Stimulated activated CD8-positive, alpha-beta memory T cell treated with anti-CD3 and anti-CD28 coated beads, Interleukin-2, amount 100 ng/mL, for 48 hours (primary cell): ENCODE data around the gene GNAO1.
"Not testable (repeated sequence)": the region's sequence is repeated elsewhere in the genome, so short reads cannot be mapped to it uniquely, and the experiment has no call there.

Experiments used
- DNase-seq, 2 donors: peaks; one replicate each; pipeline ENCODE4 v3.0.0-alpha.2; 2020; ENCODE audit warnings: low read depth in 2 of 2

Gene GNAO1

DNA sequence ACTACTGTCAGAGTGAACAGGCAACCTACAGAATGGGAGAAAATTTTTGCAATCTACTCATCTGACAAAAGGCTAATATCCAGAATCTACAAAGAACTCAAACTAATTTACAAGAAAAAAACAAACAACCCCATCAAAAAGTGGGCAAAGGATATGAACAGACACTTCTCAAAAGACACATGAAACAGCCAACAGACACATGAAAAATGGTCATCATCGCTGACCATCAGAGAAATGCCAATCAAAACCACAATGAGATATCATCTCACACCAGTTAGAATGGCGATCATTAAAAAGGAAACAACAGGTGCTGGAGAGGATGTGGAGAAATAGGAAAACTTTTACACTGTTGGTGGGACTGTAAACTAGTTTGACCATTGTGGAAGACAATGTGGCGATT is 205.4 kb downstream of the GNAO1 start:
- not testable (repeated sequence) for DNase-seq

DNA sequence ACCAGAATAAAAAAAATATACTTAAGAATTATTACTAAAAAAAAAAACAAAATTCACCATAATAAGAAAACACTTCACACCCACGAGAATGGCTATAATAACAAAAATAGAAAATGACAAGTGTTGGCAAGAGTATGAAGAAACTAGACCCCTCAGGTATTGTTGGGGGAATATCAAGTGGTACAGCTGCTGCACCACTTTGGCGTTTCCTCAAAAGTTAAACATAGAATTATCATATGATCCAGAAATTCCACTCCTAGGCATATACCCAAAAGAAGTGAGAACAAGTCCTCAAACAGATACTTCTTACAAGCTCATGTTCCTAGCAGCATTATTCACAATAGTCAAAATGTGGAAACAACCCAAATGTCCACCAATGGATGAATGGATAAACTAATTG is 207.8 kb downstream of the GNAO1 start:
- no peak for DNase-seq

DNA sequence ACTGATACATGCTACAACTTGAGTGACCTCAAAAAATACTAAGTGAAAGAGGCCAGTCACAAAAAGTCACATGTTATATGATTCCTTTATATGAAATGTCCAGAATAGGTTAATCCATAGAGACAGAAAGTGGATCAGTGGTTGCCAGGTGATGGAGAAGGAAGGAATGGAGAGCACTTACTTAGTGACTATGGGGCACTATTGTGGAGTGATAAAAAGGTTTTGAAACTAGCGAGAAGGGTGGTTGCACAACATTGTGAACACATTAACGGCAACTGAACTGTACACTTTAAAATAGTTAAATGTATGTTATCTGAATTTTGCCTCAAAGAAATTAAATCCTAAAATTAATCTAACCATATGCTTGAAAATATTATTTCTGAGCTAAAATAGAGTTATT is 208.2 kb downstream of the GNAO1 start:
- no peak for DNase-seq

DNA sequence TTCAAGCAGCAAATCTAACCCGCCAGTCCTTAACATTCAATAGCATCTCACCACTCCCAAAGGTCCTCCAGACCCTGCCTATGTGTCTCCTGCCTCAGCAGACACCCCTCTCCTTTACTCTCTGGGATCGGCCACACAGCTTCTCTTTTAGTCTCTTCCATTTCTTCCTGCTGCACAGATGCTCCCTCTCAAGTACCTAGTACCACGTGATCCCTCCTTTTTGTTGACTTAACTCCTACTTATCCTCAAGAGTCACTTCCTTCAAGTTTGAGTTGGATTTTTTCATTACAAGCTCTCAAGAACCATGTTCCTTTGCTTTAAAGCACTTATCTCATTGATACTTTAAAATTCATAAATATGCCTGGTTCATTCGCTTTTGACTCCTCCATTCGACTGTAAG is 209.2 kb downstream of the GNAO1 start:
- no peak for DNase-seq

DNA sequence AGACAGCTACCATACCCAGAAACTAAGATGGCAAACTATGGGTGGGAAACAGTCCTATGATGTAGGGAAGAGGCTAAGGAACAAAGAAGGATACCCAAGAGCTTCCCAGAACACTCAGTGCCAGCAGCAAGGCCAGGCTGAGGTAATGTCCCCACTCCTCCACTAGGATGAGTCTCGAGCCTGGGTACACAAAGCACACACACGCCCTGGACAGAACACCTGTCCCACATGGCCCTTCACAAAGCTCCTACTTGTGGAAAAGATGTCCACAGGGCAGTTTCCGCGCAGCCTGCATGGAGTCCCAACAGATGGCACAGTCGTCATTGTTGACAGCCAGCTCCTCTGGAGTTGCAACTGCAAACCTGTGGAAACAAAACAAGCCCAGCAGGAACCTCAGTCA is 210.2 kb downstream of the GNAO1 start:
- no peak for DNase-seq

DNA sequence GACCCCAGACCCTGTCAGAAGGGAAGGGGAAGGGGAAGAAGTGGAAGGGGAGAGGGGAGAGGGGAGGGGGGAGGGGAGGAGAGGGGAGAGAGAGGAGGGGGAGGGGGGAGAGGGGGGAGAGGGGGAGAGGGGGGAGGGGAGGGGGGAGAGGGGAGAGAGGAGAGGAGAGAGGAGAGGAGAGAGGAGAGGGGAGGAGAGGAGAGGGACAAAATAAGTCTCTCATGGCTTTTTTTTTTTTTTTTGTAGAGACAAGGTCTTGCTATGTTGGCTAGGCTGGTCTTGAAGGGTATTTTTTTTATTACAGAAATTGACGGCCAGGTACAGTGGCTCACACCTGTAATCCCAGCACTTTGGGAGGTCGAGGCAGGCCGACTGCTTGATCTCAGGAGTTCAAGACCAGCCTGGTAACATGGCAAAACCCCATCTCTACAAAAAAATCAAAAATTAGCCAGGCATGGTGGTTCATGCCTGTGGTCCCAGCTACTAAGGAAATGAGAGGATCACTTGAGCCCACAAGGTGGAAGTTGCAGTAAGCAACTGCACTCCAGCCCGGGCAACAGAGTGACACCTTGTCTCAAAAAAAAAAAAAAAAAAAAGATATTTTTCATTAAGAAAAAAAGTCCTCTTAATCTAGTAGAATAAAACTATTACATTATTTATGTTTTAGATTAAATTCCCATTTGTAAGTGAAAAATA is 214.8 kb downstream of the GNAO1 start:
- DNase-seq: no peak
